Endothelial cell (in vitro differentiated cells): Measurements from ENCODE around the gene IRF2BP1. TPM values are rescaled to one million over a fixed set of nuclear protein-coding genes. Genes with fewer than 3 reads are reported as not detected.
A peak's percentile ranks its signal among the peaks of the same experiment; 100 is the strongest.

Experiments used
- DNase-seq: peaks from one replicate; pipeline ENCODE4 v3.0.0; 2021; ENCODE audit warnings: low spot score
- H3K27ac Mint-ChIP-seq: one replicate; pipeline ENCODE4 v1.8.0; 2021; ENCODE audit warnings: mixed read lengths, inconsistent platforms; ENCODE audit not compliant: unreplicated experiment
- H3K27me3 Mint-ChIP-seq: one replicate; pipeline ENCODE4 v1.8.0; 2021; ENCODE audit warnings: mild to moderate bottlenecking, moderate library complexity, mixed read lengths, inconsistent platforms; ENCODE audit not compliant: unreplicated experiment
- H3K36me3 Mint-ChIP-seq: one replicate; pipeline ENCODE4 v1.8.0; 2021; ENCODE audit warnings: mild to moderate bottlenecking, low read depth, mixed read lengths, inconsistent platforms; ENCODE audit not compliant: unreplicated experiment
- H3K4me1 Mint-ChIP-seq: one replicate; pipeline ENCODE4 v1.8.0; 2021; ENCODE audit warnings: mild to moderate bottlenecking, mixed read lengths, inconsistent platforms; ENCODE audit not compliant: unreplicated experiment
- H3K4me3 Mint-ChIP-seq: one replicate; pipeline ENCODE4 v1.8.0; 2021; ENCODE audit warnings: mild to moderate bottlenecking, mixed read lengths, inconsistent platforms; ENCODE audit not compliant: unreplicated experiment
- H3K9me3 Mint-ChIP-seq: one replicate; pipeline ENCODE4 v1.8.0; 2021; ENCODE audit warnings: mixed read lengths, inconsistent platforms; ENCODE audit not compliant: unreplicated experiment
- total RNA-seq: library from RNA; stranded (reverse); fragmentation: NEBNext Ultra II Directional; extraction: Animal tissue kit (Norgen Biotek cat#: 25700); gene quantifications from one replicate; pipeline ENCODE4 v1.2.1, GENCODE V29; 2021; ENCODE audit not compliant: unreplicated experiment
- TF ChIP-seq, protein P1 (sequence below): fragments of 200-600 bp; sonication (generic); IDR thresholded peaks from one replicate; pipeline ENCODE4 v1.5.0; 2021; ENCODE audit warnings: antibody characterized with exemption; ENCODE audit not compliant: unreplicated experiment

Gene IRF2BP1
- total RNA-seq, 1 donor from 2014 or later: 17.6 TPM

DNA sequence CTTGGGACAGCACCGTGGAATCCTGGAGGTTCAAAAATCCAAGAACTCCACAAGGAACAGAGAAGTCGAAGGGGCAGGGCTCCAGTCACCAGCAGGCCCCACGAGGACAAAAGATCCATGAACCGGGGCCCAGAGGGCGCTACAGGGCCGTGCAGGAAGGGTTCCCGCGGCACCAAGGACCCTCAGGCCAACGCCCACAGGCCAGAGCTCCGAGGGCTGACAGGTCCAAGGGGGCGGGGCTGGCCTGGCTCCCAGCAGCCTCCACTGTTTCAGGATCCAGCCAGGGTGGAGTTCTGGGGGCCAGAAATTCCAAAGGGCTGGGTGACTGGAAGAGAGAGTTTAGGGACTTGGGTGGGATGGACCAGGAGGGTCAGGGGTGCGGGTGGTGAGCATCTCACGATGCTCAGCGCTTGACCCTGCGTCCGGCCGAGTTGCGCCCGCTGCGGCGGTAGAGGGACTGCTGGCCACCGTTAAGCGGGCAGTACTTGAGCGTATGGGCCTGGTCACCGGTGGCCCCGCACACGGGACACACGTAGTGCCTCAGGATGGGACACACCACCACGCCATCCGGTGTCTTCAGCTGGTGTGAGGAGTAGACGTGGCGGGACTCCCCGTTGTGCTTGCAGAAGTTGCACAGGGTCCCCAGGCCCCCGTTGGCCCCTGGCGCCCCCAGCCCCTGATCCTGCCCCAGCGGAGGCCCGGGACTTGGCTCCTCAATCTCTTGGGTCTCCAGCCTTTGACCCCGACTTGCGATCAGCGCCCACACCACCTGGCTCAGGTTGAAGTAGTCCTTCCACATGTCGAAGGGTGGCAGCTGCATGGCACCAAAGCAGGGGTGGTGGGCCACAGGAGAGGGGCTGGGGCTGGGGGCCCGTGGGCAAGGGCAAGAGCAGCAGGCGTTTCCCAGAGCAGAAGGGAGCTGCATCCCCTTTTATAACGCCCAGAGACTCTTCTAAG, 28.2 kb upstream of the IRF2BP1 start, which contains the start of gene NANOS2:
NANOS2 (minus strand) TSS at position 905 of the 957 bp plus-strand sequence; CDS start at position 820, 85 bp downstream.
- peaks cover 3% of the 10 kb centered on the region for H3K4me1 Mint-ChIP-seq
- H3K27ac Mint-ChIP-seq: no peak within 1 kb of the TSS
- H3K27me3 Mint-ChIP-seq: no peaks in the 10 kb centered on the region
- DNase-seq: peak; percentile 68
- H3K4me3 Mint-ChIP-seq: no peak within 1 kb of the TSS
- H3K9me3 Mint-ChIP-seq: no peaks in the 10 kb centered on the region
- TF ChIP-seq, protein P1, sequence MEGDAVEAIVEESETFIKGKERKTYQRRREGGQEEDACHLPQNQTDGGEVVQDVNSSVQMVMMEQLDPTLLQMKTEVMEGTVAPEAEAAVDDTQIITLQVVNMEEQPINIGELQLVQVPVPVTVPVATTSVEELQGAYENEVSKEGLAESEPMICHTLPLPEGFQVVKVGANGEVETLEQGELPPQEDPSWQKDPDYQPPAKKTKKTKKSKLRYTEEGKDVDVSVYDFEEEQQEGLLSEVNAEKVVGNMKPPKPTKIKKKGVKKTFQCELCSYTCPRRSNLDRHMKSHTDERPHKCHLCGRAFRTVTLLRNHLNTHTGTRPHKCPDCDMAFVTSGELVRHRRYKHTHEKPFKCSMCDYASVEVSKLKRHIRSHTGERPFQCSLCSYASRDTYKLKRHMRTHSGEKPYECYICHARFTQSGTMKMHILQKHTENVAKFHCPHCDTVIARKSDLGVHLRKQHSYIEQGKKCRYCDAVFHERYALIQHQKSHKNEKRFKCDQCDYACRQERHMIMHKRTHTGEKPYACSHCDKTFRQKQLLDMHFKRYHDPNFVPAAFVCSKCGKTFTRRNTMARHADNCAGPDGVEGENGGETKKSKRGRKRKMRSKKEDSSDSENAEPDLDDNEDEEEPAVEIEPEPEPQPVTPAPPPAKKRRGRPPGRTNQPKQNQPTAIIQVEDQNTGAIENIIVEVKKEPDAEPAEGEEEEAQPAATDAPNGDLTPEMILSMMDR: no peak
- H3K36me3 Mint-ChIP-seq: no peaks in the 10 kb centered on the region

DNA sequence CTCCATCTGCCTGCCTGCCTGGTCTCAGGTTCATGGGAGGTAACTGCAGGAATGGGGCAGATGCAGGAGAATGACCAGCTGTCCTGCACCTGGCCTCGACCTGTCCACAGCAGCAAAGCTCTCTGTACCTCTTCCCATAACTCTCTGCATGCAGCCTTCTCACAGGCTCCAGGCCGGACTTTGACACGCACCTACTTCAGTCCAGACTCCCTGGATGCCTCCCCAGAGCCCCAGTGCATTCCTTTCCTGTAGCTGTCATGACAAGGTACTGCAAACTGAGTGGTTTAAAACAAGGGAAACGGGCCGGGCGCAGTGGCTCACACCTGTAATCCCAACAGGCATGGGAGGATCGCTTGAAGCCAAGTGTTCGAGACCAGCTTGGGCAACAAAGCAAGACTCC, 25.4 kb upstream of the IRF2BP1 start:
- TF ChIP-seq, protein P1: no peak
- no peak overlapping the region for H3K4me3 Mint-ChIP-seq
- peaks cover 9% of the 10 kb centered on the region for H3K4me1 Mint-ChIP-seq
- H3K27me3 Mint-ChIP-seq: peaks cover 2% of the 10 kb centered on the region
- no peak overlapping the region for H3K27ac Mint-ChIP-seq
- H3K9me3 Mint-ChIP-seq: no peaks in the 10 kb centered on the region
- no peak for DNase-seq
- H3K36me3 Mint-ChIP-seq: no peaks in the 10 kb centered on the region

DNA sequence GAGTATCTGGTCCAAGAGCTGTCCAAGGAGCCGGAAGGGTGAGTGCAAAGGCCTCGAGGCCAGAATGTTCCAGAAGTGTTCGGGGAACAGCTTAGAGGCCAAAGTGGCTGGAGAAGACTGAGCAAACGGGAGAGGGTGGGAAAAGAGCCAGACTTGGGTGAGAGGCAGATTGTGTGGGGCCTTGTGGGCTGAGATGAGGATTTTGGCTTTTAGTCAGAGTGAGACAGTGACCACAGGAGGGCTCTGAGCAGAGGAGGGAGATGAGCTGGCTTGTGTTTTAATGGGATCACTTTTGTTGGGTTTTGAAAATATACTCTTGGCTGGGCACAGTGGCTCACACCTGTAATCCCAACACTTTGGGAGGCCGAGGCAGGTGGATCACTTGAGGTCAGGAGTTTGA, 23.0 kb upstream of the IRF2BP1 start:
- TF ChIP-seq, protein P1: no peak
- Mint-ChIP-seq H3K36me3 (no peaks in the 10 kb centered on the region), H3K4me1 (peaks cover 10% of the 10 kb centered on the region), H3K27me3 (peaks cover 4% of the 10 kb centered on the region), H3K9me3 (no peaks in the 10 kb centered on the region), H3K4me3 (no peak overlapping the region), H3K27ac (no peak overlapping the region)
- no peak for DNase-seq

DNA sequence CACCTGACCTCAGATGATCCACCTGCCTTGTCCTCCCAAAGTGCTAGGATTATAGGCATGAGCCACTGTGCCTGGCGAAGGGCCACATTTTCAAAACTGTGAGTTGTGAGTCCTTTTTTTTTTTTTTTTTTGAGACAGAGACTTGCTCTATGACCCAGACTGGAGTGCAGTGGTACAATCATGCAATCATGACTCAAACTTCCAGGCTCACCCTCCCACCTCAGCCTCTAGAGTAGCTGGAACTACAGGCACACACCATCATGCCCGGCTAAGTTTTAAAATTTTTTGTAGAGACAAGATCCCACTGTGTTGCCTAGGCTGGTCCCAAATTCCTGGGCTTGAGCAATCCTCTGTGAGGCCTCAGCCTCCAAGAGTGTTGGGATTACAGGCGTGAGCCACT, 20.3 kb upstream of the IRF2BP1 start:
- Mint-ChIP-seq H3K27me3 (peaks cover 9% of the 10 kb centered on the region), H3K9me3 (no peaks in the 10 kb centered on the region), H3K4me3 (no peak overlapping the region), H3K36me3 (no peaks in the 10 kb centered on the region), H3K27ac (peak overlapping the region; percentile 13), H3K4me1 (peaks cover 15% of the 10 kb centered on the region)
- TF ChIP-seq, protein P1: no peak
- no peak for DNase-seq

DNA sequence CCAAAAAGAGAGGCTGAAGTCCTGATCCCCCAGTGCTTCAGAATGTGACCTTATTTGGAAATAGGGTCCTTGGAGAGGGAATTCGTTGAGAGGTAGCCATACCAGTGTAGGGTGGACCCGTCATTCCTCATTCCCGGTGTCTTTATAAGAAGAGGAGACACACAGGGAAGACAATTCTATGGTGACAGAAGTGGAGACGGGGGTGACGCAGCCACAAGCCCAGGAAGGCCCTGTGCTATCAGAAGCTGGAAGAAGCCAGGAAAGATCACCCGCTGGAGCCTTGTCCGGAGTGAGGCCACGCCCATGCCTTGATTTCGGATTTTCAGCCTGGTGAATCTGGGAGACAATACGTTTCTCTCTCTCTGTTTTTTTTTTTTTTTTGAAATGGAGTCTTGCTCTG, 19.1 kb upstream of the IRF2BP1 start:
- TF ChIP-seq, protein P1: no peak
- Mint-ChIP-seq H3K27me3 (peaks cover 11% of the 10 kb centered on the region), H3K4me3 (no peak overlapping the region), H3K4me1 (peaks cover 21% of the 10 kb centered on the region), H3K36me3 (peaks cover 9% of the 10 kb centered on the region), H3K27ac (no peak overlapping the region), H3K9me3 (no peaks in the 10 kb centered on the region)
- DNase-seq: no peak
